ENCODE measurements around the gene NBPF1. TPM values are rescaled to one million over a fixed set of nuclear protein-coding genes. Genes with fewer than 3 reads are reported as not detected.

NBPF1 gene
- total RNA-seq, 1 experiment from 2014 or later: 27.7 TPM

DNA sequence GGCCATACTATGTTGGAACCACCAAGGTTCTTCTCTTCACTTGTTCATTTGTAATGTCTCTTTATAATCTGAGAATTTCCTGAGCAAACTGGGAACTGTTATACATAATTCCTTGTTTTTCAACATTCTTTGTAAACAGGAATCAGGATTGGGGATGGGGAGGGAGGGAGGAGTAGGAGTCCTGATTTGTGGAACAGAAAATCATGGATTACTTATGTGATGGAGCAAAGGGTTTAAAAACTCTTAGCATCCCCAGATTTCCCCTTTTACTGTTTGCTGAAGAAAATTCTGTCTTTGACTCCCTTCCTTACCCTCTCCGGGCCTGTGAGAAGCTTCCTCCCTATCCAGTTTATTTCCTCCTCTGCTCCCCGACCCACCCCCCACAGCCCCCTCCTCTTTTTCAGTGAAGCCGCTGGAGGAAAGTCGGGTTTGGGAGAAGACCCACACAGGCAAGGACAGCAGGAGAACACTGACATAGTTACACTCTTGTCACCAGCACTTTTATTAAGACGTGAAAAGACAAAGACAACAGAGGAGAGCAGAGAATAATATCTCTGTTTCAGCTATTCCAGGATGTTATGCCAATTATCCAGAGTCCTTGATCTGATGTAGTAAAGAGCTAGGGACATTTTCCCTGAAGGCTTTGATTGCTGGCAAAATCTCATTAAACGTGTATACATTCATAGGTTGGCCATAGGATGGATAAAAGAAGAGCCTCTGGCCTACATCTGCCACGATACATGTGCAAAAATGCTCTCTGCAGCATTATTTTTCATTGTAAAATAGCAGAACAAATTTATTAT lies 4.6 kb upstream of the NBPF1 start:
- no peaks in the 10 kb centered on the region for H3K27me3 Mint-ChIP-seq (ENCODE audit: low read depth)
- H3K9ac ChIP-seq (ENCODE audit: extremely low read depth, insufficient read length, low read length): peak overlapping the region; percentile 8
- peaks cover 6% of the 10 kb centered on the region; the same call in 1 of the 2 replicates for H3K27me3 ChIP-seq (ENCODE audit: insufficient read depth, low read length)
- no peak overlapping the region for H2AFZ ChIP-seq (ENCODE audit: low read length)
- H3K14ac ChIP-seq (ENCODE audit: insufficient read depth, low read length): no peak overlapping the region
- H3K27ac ChIP-seq (ENCODE audit: insufficient read length, low read depth, low read length): no peak overlapping the region
- no peak overlapping the region for H4K8ac ChIP-seq (replicated peaks; ENCODE audit: insufficient read length, low read depth, low read length)
- H3K18ac ChIP-seq (ENCODE audit: insufficient read length, low read depth, low read length): no peak overlapping the region
- no peak overlapping the region for H2AK5ac ChIP-seq (ENCODE audit: insufficient read length, low read length)
- no peaks in the 10 kb centered on the region for H3K9me3 Mint-ChIP-seq
- no peaks in the 10 kb centered on the region for H3K4me1 ChIP-seq (ENCODE audit: insufficient read depth, low read length)
- peaks cover 7% of the 10 kb centered on the region for H3K23me2 ChIP-seq (ENCODE audit: insufficient read length, low read depth, low read length, poor library complexity, severe bottlenecking)
- H4K20me1 ChIP-seq (ENCODE audit: control insufficient read depth, insufficient read depth, insufficient read length): no peaks in the 10 kb centered on the region
- no peak overlapping the region for H4K5ac ChIP-seq (ENCODE audit: insufficient read length, low read depth, low read length)
- no peak overlapping the region for H3K56ac ChIP-seq (ENCODE audit: insufficient read length, low read depth, low read length)
- DNase-seq: no peak
- no peak overlapping the region for H2BK12ac ChIP-seq (ENCODE audit: insufficient read length, low read depth, low read length)
- no peak overlapping the region for H2BK120ac ChIP-seq (ENCODE audit: low read depth, low read length, poor library complexity, severe bottlenecking)
- no peaks in the 10 kb centered on the region for H3K9me3 ChIP-seq (ENCODE audit: control insufficient read depth, low read depth, low read length)
- H3K4me1 Mint-ChIP-seq: no peaks in the 10 kb centered on the region
- no peaks in the 10 kb centered on the region for H3K79me1 ChIP-seq (ENCODE audit: insufficient read depth, low read depth, low read length, poor library complexity, severe bottlenecking)
- TF ChIP-seq, protein P1, sequence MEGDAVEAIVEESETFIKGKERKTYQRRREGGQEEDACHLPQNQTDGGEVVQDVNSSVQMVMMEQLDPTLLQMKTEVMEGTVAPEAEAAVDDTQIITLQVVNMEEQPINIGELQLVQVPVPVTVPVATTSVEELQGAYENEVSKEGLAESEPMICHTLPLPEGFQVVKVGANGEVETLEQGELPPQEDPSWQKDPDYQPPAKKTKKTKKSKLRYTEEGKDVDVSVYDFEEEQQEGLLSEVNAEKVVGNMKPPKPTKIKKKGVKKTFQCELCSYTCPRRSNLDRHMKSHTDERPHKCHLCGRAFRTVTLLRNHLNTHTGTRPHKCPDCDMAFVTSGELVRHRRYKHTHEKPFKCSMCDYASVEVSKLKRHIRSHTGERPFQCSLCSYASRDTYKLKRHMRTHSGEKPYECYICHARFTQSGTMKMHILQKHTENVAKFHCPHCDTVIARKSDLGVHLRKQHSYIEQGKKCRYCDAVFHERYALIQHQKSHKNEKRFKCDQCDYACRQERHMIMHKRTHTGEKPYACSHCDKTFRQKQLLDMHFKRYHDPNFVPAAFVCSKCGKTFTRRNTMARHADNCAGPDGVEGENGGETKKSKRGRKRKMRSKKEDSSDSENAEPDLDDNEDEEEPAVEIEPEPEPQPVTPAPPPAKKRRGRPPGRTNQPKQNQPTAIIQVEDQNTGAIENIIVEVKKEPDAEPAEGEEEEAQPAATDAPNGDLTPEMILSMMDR (conservative IDR thresholded peaks at IDR 0.05): no peak
- no CpG with 5 or more reads among the region's 7 CpGs for WGBS (ENCODE audit: extremely low coverage, insufficient read length, low lambda C conversion rate)
- no peak overlapping the region for H4K91ac ChIP-seq (ENCODE audit: insufficient read length, low read depth, low read length)
- H3K27ac Mint-ChIP-seq: no peak overlapping the region
- no peak overlapping the region for H3T11ph ChIP-seq (ENCODE audit: low read length)
- H3K36me3 Mint-ChIP-seq (ENCODE audit: insufficient read depth in 1 of 3, low read depth in 3 of 3): no peaks in the 10 kb centered on the region
- H2BK15ac ChIP-seq (ENCODE audit: low read depth, low read length): no peak overlapping the region
- H2BK5ac ChIP-seq (ENCODE audit: insufficient read length, low read length): no peak overlapping the region
- no peak overlapping the region for H3K4me3 Mint-ChIP-seq
- no peak overlapping the region for H3K4me2 ChIP-seq (ENCODE audit: insufficient read depth, insufficient read length, low read length)
- H3K23ac ChIP-seq (ENCODE audit: insufficient read length, low read depth, low read length): no peak overlapping the region
- no peaks in the 10 kb centered on the region for H3K79me2 ChIP-seq (ENCODE audit: insufficient read depth, low read length)
- H2BK20ac ChIP-seq (ENCODE audit: low read depth, low read length, poor library complexity, severe bottlenecking): no peak overlapping the region
- H3K4ac ChIP-seq (ENCODE audit: low read depth, low read length): no peak overlapping the region
